Pancreas (tissue), 10 donors: ENCODE results near the gene FEZ2. TPM values are rescaled to one million over a fixed set of nuclear protein-coding genes. Genes with fewer than 3 reads are reported as not detected.

Experiments
- ATAC-seq, 4 donors: fragments of 200-7000 bp; cut with Tn5 transposase; one replicate each; pipeline versions ENCODE4 v1.8.0 to v1.9.1; 2020; ENCODE audit warnings: mild to moderate bottlenecking in 4 of 4, moderate library complexity in 4 of 4
- DNase-seq, 6 donors: peaks; one replicate each; pipeline ENCODE4 v3.0.0-alpha.2; 2020
- FAIRE-seq: peaks from 2 replicates; lab custom pipeline; 2012; peaks lifted over from hg19 to GRCh38; lab: Jason Lieb, UNC
- H3K27ac ChIP-seq, 4 donors: fragments of 200-600 bp; sonication (generic); 1 replicate in 3 of 4; 2 replicates in 1 of 4; pipeline versions ENCODE4 v1.5.0 to v1.8.0; 2020
- H3K27me3 ChIP-seq, 4 donors: fragments of 200-600 bp; one replicate each; pipeline ENCODE4 v1.8.0; 2021
- H3K36me3 ChIP-seq, 3 donors: fragments of 200-600 bp; sonication (generic) in 1 of 3; one replicate each; pipeline versions ENCODE4 v1.5.0 to v1.8.0; 2020 to 2021
- H3K4me1 ChIP-seq, 3 donors: fragments of 200-600 bp; one replicate each; pipeline ENCODE4 v1.8.0; 2021
- H3K4me3 ChIP-seq, 4 donors: fragments of 200-600 bp; sonication (generic) in 2 of 4; one replicate each; pipeline versions ENCODE4 v1.5.0 to v1.8.0; 2020 to 2021
- H3K9me3 ChIP-seq, 4 donors: fragments of 200-600 bp; one replicate each; pipeline ENCODE4 v1.8.0; 2021
- CTCF ChIP-seq, 4 donors: fragments of 200-600 bp; sonication (generic) in 3 of 4; IDR thresholded peaks; one replicate each; pipeline versions ENCODE4 v1.5.0 to v1.8.0; 2021; ENCODE audit warnings: antibody characterized with exemption in 4 of 4
- WGBS, 2 donors: extraction: QIAGEN DNeasy Blood & Tissue Kit; methylation state at CpG; one replicate each; pipeline ENCODE4 v1.1.7; 2013; 5-methylcytosine and 5-hydroxymethylcytosine counted together
- intact Hi-C, 3 donors: fragments of 100-400 bp; cut with DNase I; formaldehyde crosslinking; loops; one replicate each; pipeline versions ENCODE4 v1.11.1 to v1.14.2; 2022
- polyA plus RNA-seq, 2 donors: library from polyadenylated mRNA; stranded (reverse); fragments of 200-250 nt; gene quantifications; one replicate each; pipeline ENCODE4 v1.2.3, GENCODE V29; 2013
- total RNA-seq, 6 donors: library from RNA; stranded (reverse); fragmentation: NEBNext Ultra II Directional in 4 of 6; extraction: Animal tissue kit (Norgen Biotek cat#: 25700) in 4 of 6; gene quantifications; one replicate each; pipeline versions ENCODE4 v1.2.1 to v1.2.4, GENCODE V29; 2021 to 2023
- donor health status: healthy with polysubstance abuse.
- donor health status: DM: no; HTN: no; CAD: no; lungs with moderate emphysema.
- donor health status: DM: no; HTN: no; CAD: no.
- donor health status: control.
- donor health status: control.
- donor health status: Bipolar disorder and iron deficiency.
- donor health status: DM: yes; HTN: yes; CAD: no.
- donor health status: DM: no; HTN: no; CAD: no.
- donor health status: DM: no; HTN: no; CAD: no.
- donor health status: DM: yes; HTN: yes; CAD: no.

Gene FEZ2
- total and polyA plus RNA-seq, 8 donors = 7.0 to 18.2 (median 9.4) TPM

- WGBS, 2 donors = 89 to 98% methylated on average over 3 of the region's 3 CpGs
- FAIRE-seq (no peak), ATAC-seq (no peak)
Measured at GRCh38 chr2:36626071-36626470, 28.1 kb upstream of the FEZ2 start.

GRCh38 chr2:36625304-36625703, 27.3 kb upstream of the FEZ2 start:
- no peak for FAIRE-seq
- intact Hi-C loops = no loop called here
- no peaks in the 10 kb centered on the region for H3K4me1 ChIP-seq
- WGBS, 2 donors = 63 to 77% methylated on average over 2 of the region's 2 CpGs
- no peak for ATAC-seq
- H3K27ac ChIP-seq = no peak overlapping the region
- no peaks in the 10 kb centered on the region for H3K36me3 ChIP-seq
- no peaks in the 10 kb centered on the region for H3K27me3 ChIP-seq
- no peak overlapping the region for H3K4me3 ChIP-seq
- TF ChIP-seq CTCF (IDR thresholded peaks at IDR 0.05) = no peak
- H3K9me3 ChIP-seq = no peaks in the 10 kb centered on the region
- DNase-seq = no peak

More at GRCh38 chr2:36626071-36626470, 28.1 kb upstream of the FEZ2 start:
- Histone ChIP-seq H3K27ac (no peak overlapping the region), H3K4me1 (no peaks in the 10 kb centered on the region), H3K27me3 (no peaks in the 10 kb centered on the region), H3K9me3 (no peaks in the 10 kb centered on the region), H3K4me3 (no peak overlapping the region), H3K36me3 (no peaks in the 10 kb centered on the region)
- DNase-seq = no peak
- intact Hi-C loops = no loop called here
- no peak for TF ChIP-seq CTCF (IDR thresholded peaks at IDR 0.05)

- no peak for TF ChIP-seq CTCF (IDR thresholded peaks at IDR 0.05)
- FAIRE-seq = no peak
Measured at GRCh38 chr2:36620321-36620720, 22.4 kb upstream of the FEZ2 start.

GRCh38 chr2:36618381-36618780, 20.4 kb upstream of the FEZ2 start:
- Histone ChIP-seq H3K36me3 (no peaks in the 10 kb centered on the region), H3K9me3 (no peaks in the 10 kb centered on the region), H3K4me3 (no peak overlapping the region), H3K27ac (no peak overlapping the region), H3K27me3 (no peaks in the 10 kb centered on the region), H3K4me1 (no peaks in the 10 kb centered on the region)
- 38 to 79% methylated on average over 1 of the region's 1 CpG for WGBS, 2 donors
- peak in 3 of 4 donors; percentile 51 to 67 (median 52) for ATAC-seq
- TF ChIP-seq CTCF (IDR thresholded peaks at IDR 0.05) = no peak
- intact Hi-C loops = no loop called here
- no peak for FAIRE-seq
- no peak for DNase-seq

More at GRCh38 chr2:36620321-36620720, 22.4 kb upstream of the FEZ2 start:
- DNase-seq (no peak), ATAC-seq (no peak)
- no peaks in the 10 kb centered on the region for H3K9me3 ChIP-seq
- H3K4me1 ChIP-seq = no peaks in the 10 kb centered on the region
- no peak overlapping the region for H3K27ac ChIP-seq
- WGBS, 2 donors = 78 to 96% methylated on average over 2 of the region's 2 CpGs
- no peaks in the 10 kb centered on the region for H3K36me3 ChIP-seq
- no peaks in the 10 kb centered on the region for H3K27me3 ChIP-seq
- intact Hi-C loops = no loop called here
- H3K4me3 ChIP-seq = no peak overlapping the region

GRCh38 chr2:36616947-36617346, 19.0 kb upstream of the FEZ2 start:
- Histone ChIP-seq H3K27ac (no peak overlapping the region), H3K4me1 (no peaks in the 10 kb centered on the region), H3K4me3 (no peak overlapping the region), H3K36me3 (no peaks in the 10 kb centered on the region), H3K27me3 (no peaks in the 10 kb centered on the region), H3K9me3 (no peaks in the 10 kb centered on the region)
- no peak for FAIRE-seq
- intact Hi-C loops = no loop called here
- ATAC-seq = no peak
- TF ChIP-seq CTCF (IDR thresholded peaks at IDR 0.05) = no peak
- DNase-seq = no peak
